HG02973 (cell line): ENCODE data around the gene COL23A1.

Source experiments
- ATAC-seq: cut with Tn5 transposase; IDR thresholded peaks from one replicate; pipeline ENCODE4 v1.9.1; 2021; ENCODE audit warnings: moderate library complexity; ENCODE audit not compliant: unreplicated experiment

Gene COL23A1

GRCh38 chr5:178440181-178440580 is 150.0 kb downstream of the COL23A1 start:
- ATAC-seq = no peak

GRCh38 chr5:178439493-178440180 is 150.6 kb downstream of the COL23A1 start:
- ATAC-seq = no peak

DNA sequence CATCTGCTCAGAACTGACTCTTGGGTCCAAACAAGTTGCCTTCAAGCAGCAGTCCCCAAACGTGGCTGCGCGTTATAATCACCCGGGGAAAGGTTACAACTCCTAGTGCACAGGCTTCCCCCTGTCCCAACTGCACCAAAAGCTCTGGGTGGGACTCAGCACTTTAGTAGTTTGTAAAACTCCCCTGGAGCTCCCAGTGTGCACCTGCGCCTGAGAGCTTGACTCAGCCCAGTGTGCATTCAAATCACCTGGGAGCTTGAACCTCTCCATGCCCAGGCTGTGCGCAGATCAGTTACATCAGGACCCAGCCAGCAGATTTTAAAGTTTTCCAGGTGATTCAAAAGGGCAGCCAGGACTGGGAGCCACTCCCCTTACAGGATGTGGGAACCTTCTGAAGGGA is 151.4 kb downstream of the COL23A1 start:
- no peak for ATAC-seq

GRCh38 chr5:178437386-178438075 is 152.7 kb downstream of the COL23A1 start:
- ATAC-seq = no peak

DNA sequence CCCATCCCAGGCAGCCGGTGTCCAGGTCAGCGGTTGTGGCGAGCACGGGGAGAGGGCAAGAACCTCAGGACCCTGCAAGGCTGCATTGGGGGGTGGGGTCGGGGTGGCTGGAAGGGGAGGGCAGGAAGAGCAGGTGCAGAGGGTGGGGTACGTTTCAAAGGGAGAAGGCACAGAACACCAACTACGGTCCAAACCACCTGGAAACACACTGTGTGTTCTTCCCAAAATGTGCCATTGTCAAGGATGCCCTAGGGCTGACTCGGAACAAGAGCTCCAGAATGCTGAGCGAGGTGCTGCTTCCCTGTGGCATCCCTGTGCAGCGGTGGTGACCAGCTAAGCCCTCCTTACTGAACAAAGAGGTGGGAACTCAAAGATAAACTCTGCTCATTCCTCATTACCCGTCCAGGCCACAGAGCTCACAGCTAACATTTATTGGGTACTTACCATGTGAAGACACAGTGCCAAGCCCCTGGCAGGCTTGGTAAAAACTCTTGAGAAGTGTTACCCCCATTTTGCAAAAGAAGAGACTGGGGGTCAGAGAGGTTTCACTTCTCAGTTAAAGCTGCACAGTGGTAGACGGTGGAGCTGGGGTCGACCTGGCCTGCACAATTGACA is 153.8 kb downstream of the COL23A1 start:
- no peak for ATAC-seq

- no peak for ATAC-seq
These were observed 154.6 kb downstream of the COL23A1 start for GRCh38 chr5:178435321-178436238.

- ATAC-seq = no peak
These were observed 155.3 kb downstream of the COL23A1 start for GRCh38 chr5:178434851-178435250.

GRCh38 chr5:178434016-178434761 is 156.0 kb downstream of the COL23A1 start:
- ATAC-seq = no peak

DNA sequence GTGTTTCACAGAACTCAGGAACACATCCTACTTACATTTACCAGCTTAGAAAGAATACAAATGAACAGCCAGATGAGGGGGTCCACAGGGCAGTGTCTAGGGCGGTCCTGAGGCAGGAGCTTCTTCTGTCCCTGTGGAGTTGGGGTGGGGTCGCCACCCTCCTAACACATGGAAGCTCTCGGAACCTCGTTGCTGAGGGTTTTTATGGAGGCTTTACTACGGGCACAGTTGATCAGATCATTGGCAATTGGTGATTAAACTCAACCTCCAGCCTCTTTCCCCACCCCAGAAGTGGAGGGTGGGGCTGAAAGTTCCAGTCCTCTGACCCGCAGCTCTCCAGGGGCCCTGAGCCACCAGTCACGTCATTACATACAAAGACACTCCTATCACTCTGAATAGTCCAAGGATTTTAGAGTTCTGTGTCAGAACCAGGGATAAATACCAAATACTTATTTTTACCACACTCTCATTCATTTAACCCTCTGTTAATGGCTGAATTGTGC is 156.9 kb downstream of the COL23A1 start:
- no peak for ATAC-seq

GRCh38 chr5:178432421-178433272 is 157.5 kb downstream of the COL23A1 start:
- ATAC-seq = no peak

DNA sequence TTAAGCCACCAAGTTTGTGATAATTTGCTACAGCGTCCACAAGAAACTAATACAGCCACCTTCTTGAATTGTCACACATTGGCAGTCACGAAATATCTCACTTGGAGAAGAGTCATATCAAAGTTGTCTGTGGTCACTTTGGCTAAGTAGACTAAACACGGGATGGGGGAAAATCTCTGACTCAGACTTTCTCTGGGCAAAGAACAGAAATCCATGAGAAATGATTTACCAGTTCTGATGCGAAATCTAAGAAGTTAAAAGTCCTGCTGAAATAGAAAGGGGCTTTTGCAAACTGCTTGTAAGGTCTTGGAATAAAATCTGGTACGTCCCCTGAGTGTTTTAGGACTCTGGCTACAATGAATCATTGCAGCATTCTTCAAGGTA is 158.4 kb downstream of the COL23A1 start:
- no peak for ATAC-seq

- ATAC-seq = no peak
These were observed 159.0 kb downstream of the COL23A1 start for GRCh38 chr5:178431063-178431781.

DNA sequence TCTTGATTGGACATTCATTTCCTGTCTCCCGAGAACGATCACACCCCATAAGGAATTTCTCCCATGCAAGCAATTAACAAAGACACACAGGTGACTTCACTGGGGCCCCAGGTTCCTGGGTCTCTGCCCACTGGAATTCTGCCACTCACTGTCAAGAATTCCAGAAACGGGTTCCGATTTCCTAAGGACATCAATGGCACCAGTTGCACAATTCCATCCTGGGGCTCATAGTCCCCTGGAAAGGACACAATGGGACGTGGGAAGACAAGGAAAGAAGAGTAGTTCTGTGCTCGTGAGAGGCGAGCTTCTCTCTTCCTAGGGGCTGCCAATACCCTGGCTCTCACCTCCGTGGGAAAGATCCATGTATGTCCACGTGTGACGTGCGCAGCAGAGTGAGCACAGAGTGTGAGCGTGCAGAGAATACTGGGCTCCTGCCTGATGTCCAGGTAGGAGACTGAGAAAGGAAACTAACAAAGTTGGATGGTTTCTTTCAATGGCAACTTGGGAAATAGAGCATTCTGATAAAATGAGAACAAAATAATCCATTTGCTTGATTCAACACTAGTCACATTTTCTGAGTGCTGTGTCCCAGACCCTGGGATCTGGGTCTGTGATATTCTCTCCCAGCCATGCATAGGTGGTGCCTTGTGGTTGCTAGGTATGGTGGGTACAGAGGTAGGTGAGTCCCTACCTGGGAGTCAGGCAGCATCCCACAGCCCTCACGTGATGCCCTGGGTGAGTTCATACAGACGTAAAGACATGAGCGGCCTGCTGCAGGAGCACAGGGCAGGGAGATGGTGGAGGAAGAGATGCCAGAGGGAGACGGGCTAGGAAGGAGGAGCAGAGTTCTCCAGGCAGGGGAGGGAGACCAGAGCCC is 159.8 kb downstream of the COL23A1 start:
- ATAC-seq = no peak

DNA sequence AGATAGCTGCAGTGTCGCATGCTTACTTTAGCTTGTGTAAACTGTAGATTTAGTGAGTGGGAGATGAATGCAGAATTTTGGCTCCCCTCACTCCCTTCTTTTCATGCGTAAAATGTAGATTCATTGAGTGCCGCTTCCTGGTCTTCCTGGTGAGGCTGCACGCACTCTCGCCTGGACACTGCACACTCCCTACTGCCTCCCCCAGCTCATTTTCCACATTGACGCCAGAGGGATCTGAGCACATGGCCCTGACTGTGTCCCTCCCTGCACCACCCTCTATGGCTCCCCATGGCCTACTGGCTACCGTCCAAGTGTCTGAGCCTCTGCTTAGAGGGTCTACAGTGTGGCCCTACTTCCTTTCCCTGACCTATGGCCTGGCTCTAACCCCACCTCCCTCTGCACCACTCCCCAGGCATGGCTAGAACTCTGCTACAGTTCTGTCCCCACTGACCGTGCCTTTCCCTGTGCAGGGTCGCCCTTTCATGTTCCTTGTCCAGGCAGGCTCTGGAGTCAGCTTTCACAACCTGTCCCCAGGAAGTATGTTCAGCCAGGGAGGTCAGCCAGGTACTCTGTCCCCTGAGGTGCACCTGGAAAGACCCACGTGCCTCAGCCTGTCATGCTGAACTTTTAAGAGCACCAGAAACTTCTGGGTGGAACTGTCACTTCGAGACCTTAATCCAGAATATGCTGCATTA is 160.6 kb downstream of the COL23A1 start:
- no peak for ATAC-seq

DNA sequence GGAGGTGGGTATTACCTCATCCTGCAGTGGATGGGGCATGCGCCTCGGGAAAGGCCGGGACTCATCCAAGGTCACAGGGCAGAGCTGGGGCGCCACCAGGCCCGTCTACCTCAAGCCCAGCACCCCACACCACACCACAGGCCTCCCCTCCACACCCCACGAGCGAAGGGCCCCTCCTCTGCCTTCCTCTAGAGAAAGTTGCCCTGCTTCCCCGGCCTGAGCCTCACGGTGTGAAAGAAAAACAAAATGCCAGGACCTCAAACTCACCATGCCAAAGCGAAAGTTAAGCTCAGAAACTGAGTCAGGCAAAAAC is 161.1 kb downstream of the COL23A1 start:
- no peak for ATAC-seq

- no peak for ATAC-seq
These were observed 161.6 kb downstream of the COL23A1 start for GRCh38 chr5:178428341-178429155.
